ENCODE measurements around the gene SLC22A4. TPM values are rescaled to one million over a fixed set of nuclear protein-coding genes. Genes with fewer than 3 reads are reported as not detected.

SLC22A4 gene
- total RNA-seq, 3 donors from 2014 or later = 1.3 to 4.5 (median 2.3) TPM

GRCh38 chr5:132281856-132282614, 12.2 kb upstream of the SLC22A4 start:
- H3K4me3 ChIP-seq = no peak overlapping the region
- H3K27me3 ChIP-seq = no peaks in the 10 kb centered on the region
- intact Hi-C loops (cut with DNase I; ENCODE audit: low total_unique reads) = no loop called here
- no peaks in the 10 kb centered on the region for H3K36me3 ChIP-seq
- no peaks in the 10 kb centered on the region for H3K9me3 ChIP-seq
- H3K27ac ChIP-seq = no peak overlapping the region
- DNase-seq (ENCODE audit: low spot score in 2 of 2) = no peak
- H3K4me1 ChIP-seq = no peaks in the 10 kb centered on the region
- TF ChIP-seq POLR2AphosphoS5 (IDR thresholded peaks at IDR 0.05) = no peak
- TF ChIP-seq POLR2A (IDR thresholded peaks at IDR 0.05) = no peak
- TF ChIP-seq, protein P1, sequence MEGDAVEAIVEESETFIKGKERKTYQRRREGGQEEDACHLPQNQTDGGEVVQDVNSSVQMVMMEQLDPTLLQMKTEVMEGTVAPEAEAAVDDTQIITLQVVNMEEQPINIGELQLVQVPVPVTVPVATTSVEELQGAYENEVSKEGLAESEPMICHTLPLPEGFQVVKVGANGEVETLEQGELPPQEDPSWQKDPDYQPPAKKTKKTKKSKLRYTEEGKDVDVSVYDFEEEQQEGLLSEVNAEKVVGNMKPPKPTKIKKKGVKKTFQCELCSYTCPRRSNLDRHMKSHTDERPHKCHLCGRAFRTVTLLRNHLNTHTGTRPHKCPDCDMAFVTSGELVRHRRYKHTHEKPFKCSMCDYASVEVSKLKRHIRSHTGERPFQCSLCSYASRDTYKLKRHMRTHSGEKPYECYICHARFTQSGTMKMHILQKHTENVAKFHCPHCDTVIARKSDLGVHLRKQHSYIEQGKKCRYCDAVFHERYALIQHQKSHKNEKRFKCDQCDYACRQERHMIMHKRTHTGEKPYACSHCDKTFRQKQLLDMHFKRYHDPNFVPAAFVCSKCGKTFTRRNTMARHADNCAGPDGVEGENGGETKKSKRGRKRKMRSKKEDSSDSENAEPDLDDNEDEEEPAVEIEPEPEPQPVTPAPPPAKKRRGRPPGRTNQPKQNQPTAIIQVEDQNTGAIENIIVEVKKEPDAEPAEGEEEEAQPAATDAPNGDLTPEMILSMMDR (IDR thresholded peaks at IDR 0.05) = no peak

GRCh38 chr5:132283423-132284043, 10.7 kb upstream of the SLC22A4 start:
- DNase-seq (ENCODE audit: low spot score in 2 of 2) = no peak

DNA sequence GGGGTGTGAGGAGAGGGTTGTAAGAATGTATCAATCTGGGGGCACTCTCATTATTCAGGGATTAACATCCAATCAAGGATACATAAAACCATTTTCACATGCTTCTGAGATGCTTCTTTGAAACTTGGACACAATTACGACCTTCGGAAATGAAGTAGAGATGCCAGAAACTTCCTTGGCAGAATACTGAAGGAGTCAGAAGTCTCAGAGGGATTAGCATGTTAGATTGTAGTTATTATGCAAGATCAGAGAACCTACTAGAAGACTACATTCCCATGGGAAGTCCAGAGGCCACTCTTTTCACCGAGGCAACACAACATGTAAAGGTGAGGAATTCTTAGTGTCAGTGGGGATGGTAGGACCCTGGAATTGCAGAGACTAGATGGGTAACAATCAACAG, 5.1 kb upstream of the SLC22A4 start:
- H3K27me3 ChIP-seq = no peaks in the 10 kb centered on the region
- intact Hi-C loops (cut with DNase I; ENCODE audit: low total_unique reads) = no loop called here
- no peaks in the 10 kb centered on the region for H3K9me3 ChIP-seq
- no peaks in the 10 kb centered on the region for H3K36me3 ChIP-seq
- no peak for DNase-seq (ENCODE audit: low spot score in 2 of 2)
- TF ChIP-seq POLR2A (IDR thresholded peaks at IDR 0.05) = no peak
- TF ChIP-seq, protein P1 (IDR thresholded peaks at IDR 0.05) = no peak
- TF ChIP-seq POLR2AphosphoS5 (IDR thresholded peaks at IDR 0.05) = no peak
- no peaks in the 10 kb centered on the region for H3K4me1 ChIP-seq
- H3K4me3 ChIP-seq = no peak overlapping the region
- no peak overlapping the region for H3K27ac ChIP-seq

More at GRCh38 chr5:132283423-132284043, 10.7 kb upstream of the SLC22A4 start:
- intact Hi-C loops (cut with DNase I; ENCODE audit: low total_unique reads) = no loop called here
- H3K4me3 ChIP-seq = no peak overlapping the region
- H3K27ac ChIP-seq = no peak overlapping the region
- TF ChIP-seq POLR2AphosphoS5 (IDR thresholded peaks at IDR 0.05) = no peak
- TF ChIP-seq POLR2A (IDR thresholded peaks at IDR 0.05) = no peak
- TF ChIP-seq, protein P1 (IDR thresholded peaks at IDR 0.05) = peak in 2 of 3 donors; percentile 31 to 36
- H3K27me3 ChIP-seq = no peaks in the 10 kb centered on the region
- H3K9me3 ChIP-seq = no peaks in the 10 kb centered on the region
- H3K36me3 ChIP-seq = no peaks in the 10 kb centered on the region
- no peaks in the 10 kb centered on the region for H3K4me1 ChIP-seq

- H3K9me3 ChIP-seq = no peaks in the 10 kb centered on the region
- no peaks in the 10 kb centered on the region for H3K27me3 ChIP-seq
- no peak for TF ChIP-seq POLR2A (IDR thresholded peaks at IDR 0.05)
- no peak for TF ChIP-seq POLR2AphosphoS5 (IDR thresholded peaks at IDR 0.05)
- TF ChIP-seq, protein P1 (IDR thresholded peaks at IDR 0.05) = no peak
- no peak for DNase-seq (ENCODE audit: low spot score in 2 of 2)
- H3K4me1 ChIP-seq = no peaks in the 10 kb centered on the region
- intact Hi-C loops (cut with DNase I; ENCODE audit: low total_unique reads) = no loop called here
- H3K27ac ChIP-seq = no peak overlapping the region
- H3K4me3 ChIP-seq = no peak overlapping the region
- H3K36me3 ChIP-seq = no peaks in the 10 kb centered on the region
Observed at GRCh38 chr5:132291026-132291425, 3.2 kb upstream of the SLC22A4 start.
